Measurements from ENCODE around the gene GRPEL1.
"Not testable (repeated sequence)": the region's sequence is repeated elsewhere in the genome, so short reads cannot be mapped to it uniquely, and the experiment has no call there.

GRPEL1 gene

DNA sequence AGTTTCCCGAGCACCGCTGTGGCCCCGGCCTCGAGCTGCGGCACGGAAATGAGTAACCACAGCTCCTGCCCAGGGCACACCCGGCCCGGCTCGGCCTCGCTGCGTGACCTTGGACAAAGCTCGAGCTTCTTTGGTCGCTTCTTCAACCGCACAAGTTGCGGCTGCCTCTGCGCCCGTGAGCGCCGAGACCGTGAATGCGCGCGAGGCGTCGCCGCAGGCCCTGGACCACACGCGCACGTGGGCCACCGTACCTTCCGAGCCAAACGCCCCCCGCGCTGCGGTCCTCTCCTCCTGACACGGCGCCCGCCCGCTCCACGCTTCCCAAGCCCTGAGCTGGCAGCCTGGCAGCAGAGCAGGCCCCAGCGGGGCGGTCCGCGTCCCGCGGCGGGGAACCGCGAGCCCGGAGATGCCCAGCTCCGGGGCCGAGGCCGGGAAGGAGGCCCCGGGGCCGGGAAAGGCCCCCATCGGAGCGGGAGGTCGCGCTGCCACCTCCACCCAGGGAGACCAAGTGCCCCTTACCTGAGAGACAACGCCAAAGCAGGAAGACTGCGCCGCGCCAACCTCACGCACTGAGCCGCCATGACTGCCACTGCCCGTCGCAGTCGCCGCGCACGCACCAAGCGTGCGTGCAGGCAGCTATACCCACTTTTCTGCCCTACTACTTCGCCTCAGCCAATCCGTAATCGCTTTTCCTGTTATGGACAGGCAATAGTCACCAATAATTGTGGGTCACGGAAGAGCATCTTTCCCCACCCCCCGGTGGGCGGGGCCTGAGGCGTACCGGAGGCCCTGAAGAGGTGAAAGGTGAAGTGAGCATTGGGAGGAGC lies at the start of gene GRPEL1:
Gene GRPEL1 (minus strand): TSS at position 613 of the 827 bp plus-strand sequence. CDS start 32 bp downstream, at position 581.
- peak; percentile 100 for DNase-seq (ENCODE audit: low read depth in 2 of 2)

DNA sequence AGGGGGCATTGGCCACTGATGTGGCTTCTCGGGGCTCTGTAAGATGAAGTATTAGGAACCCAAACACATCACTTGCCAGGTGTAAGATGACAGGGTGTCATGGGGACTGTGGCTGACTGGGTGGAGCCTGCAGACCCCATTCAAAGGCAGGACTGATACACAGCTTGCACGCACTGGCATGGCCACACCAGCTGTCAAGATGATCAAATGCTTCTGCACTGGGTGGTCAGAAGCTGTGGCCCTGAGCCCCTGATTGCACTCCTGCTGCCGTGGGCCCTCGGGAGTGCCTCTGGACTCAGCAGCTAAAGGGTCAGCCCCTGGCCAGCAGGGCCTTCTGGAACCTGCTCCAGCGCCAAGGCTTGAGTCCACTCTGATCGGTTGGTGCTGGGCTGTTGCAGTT lies 48.8 kb upstream of the GRPEL1 start:
- DNase-seq (ENCODE audit: low read depth in 2 of 2) = no peak

DNA sequence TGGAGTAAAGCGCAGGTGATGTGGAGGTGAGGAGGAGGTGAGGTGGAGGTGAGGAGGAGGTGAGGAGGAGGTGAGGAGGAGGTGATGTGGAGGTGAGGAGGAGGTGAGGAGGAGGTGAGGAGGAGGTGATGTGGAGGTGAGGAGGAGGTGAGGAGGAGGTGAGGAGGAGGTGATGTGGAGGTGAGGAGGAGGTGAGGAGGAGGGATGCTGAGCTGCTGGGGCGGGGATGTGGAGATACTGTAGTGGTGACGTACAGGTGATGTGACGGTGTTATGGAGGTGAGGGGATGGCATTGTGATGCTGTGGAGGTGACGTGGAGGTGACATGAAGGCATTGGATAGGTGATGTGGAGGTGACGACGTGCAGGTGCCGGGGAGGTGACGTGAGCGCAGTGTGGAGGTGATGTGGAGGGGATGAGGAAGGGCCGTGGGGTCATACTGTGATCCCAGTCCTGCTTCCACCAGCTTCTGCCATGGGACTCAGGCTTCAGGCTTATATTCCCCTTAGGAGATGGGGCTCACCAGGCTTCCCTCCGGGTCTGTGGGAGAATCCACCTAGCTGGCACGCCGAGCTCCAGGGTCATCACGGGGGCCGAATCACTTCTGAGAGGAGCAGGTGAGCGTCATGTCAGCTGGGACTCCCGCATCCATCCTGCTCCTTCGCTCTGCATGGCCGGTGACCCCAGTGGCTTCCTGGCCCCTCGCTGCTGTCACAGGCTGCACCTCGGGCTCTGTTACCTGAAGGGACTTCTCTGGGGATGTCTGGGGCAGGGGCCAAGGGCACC lies 47.9 kb upstream of the GRPEL1 start:
- DNase-seq (ENCODE audit: low read depth in 2 of 2) = no peak

GRCh38 chr4:7112656-7113055 lies 44.8 kb upstream of the GRPEL1 start:
- DNase-seq (ENCODE audit: low read depth in 2 of 2) = no peak

DNA sequence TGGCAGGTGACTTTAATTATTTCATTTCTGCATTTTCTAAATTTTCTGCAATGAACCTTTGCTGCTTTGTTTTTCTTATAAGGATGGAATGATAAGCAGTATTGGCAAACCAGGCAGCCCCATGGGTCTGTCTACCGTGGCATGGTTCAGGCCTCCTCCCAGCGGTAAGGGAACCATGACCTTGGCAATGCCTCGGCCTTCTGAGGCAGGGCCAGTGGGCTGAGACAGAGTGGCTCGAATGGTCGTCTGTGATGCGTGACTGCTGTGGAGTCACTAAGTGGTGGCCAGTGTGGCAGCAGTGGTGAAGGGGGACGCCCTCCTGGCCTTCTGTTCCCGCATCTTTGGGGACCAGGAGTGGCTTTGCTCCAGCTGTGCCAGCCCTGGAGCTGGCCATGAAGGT lies 43.6 kb upstream of the GRPEL1 start:
- no peak for DNase-seq (ENCODE audit: low read depth in 2 of 2)

DNA sequence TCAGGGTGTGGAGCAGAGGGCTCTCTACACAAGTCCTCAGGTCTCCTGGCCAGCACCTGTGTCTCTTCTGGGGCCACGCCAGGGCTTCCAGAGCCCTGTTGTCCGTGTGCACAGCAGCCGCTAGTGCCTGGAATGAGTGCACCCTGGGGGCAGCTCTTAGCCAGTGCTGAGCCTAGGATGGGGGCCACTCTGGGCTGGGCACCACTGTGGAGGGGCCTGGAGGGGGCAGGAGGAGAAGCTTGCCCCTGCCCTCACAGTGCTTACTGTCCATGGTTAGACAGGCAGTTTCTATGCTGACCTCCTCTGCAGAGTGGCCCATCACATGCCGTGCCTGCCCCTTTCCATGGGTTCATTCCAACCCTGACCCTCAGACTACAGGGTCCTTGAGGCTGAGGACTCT lies 42.7 kb upstream of the GRPEL1 start:
- DNase-seq (ENCODE audit: low read depth in 2 of 2) = no peak

GRCh38 chr4:7109169-7109568 lies 41.3 kb upstream of the GRPEL1 start:
- DNase-seq (ENCODE audit: low read depth in 2 of 2) = no peak

- DNase-seq (ENCODE audit: low read depth in 2 of 2) = no peak
Observed at GRCh38 chr4:7108660-7109059, 40.8 kb upstream of the GRPEL1 start.

GRCh38 chr4:7108046-7108625 lies 40.3 kb upstream of the GRPEL1 start:
- DNase-seq (ENCODE audit: low read depth in 2 of 2) = no peak

- no peak for DNase-seq (ENCODE audit: low read depth in 2 of 2)
Observed at GRCh38 chr4:7107166-7107905, 39.5 kb upstream of the GRPEL1 start.

GRCh38 chr4:7105276-7105675 lies 37.4 kb upstream of the GRPEL1 start:
- DNase-seq (ENCODE audit: low read depth in 2 of 2) = no peak

- no peak for DNase-seq (ENCODE audit: low read depth in 2 of 2)
Observed at GRCh38 chr4:7104366-7105031, 36.6 kb upstream of the GRPEL1 start.

DNA sequence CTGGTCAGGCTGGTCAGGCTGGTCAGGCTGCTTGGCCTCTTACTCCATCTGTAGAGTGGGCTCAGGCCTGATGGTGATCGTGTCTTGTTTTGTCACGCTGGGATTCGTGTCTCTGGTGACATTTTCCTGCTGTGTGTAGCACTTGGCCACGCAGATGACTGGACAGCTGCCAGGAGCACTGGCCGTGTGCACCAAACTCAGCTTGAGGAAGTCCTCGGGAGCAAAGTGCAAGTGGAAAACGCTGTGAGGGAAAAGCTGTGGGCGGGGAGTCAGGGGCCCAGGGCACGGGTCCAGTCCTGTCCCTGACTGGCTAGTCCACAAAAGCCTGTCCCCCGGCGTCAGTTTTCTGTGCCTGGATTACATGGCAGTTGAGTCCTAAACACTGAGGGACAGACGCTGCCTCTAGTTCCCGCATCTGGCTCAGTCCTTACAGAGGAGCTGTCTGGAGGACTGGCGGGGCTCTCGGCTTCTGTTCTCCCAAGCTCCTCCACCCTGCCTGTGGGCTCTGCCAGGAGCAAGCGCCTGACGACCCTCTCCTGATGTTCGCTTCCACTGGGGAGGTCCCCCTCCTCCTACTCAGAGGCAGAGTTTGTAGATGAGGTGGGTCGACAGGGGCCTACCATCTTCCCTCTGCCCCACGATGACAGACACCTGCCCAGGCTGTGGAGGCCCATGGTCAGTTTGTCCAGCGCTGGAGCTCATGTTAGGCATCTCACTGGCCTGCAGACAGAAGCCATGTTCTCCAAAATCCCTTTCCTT lies 35.9 kb upstream of the GRPEL1 start:
- DNase-seq (ENCODE audit: low read depth in 2 of 2) = no peak

DNA sequence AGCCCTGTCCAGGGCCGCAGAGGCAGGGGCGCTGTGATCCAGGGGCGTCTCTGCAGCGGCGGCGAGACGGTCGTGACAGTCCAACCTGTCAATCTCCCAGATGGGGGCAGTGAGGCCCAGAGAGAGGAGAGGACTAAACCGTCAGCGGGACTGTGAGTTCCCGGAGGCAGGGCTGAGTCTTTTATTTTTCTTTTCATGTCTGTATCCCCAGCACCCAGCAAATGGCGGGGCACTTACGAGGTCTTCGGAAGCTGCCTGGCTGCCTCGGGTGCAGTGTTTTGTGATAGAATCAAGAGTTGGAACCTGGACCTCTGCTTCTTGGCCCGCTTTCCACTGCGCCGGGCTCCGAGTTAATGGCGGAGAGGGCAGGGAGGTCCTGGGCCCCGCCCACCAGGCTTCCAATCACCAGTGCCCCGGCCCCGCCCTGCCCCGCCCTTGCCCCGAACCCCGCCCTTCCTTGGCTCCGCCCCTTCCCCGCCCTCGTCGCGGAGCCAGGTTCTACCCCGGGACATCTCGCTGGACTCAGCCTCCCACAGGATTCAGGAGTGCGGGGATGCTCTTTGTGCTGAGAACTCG lies 35.3 kb upstream of the GRPEL1 start:
- DNase-seq (ENCODE audit: low read depth in 2 of 2) = peak; percentile 70 to 83

DNA sequence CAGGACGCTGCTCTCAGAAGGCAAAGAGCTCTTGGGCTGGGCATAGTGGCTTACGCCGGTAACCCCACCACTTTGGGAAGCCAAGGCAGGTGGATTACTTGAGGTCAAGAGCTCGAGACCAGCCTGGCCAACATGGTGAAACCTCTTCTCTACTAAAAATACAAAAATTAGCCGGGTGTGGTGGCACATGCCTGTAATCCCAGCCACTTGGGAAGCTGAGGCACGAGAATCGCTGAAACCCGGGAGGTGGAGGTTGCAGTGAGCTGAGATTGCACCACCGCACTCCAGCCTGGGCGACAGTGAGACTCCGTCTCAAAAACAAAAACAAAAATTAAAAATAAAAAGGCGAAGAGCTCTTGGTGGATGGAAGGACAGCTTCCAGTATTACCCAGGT lies 34.6 kb upstream of the GRPEL1 start:
- DNase-seq (ENCODE audit: low read depth in 2 of 2) = not testable (repeated sequence)

DNA sequence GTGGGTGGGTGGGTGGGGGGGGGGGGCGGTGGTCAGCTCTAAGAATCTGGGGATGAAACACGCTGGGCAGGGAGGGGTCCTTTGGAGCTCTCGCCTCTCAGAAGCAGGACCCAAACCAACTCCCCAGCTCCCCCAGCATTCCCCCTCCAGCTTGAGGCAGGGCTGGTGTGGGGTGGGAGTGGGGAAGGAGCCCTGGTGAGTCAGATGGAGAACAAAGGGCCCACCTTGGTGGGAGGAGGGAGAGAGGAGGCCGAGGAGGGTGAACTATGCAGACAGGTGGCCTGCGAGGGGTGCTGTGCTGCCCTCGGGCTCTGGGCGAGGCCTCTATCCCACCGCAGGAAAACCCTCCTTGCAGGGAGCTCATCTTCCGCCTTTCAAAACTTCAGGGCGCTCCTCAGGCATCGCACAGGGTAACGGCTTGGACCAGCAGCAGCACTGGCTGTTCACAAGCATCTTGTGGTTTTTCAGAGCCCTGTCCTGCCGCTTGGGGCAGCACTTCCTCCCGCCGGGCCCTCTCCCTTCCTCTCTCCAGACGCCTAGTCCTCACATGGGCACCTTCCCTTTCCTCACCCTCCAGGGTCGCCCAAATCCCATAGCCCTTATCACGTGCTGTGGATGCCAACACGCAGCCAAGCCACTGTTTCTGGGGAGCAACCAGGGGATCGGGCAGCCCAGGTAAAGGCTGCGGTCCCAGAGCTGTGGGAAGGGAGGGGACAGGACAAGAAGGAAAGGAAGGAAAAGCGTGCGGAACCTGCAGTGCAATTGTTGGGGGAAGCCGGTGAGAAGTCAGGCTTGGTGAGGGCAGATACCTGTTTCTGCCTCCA lies 34.0 kb upstream of the GRPEL1 start:
- DNase-seq (ENCODE audit: low read depth in 2 of 2) = peak; percentile 25 to 40

DNA sequence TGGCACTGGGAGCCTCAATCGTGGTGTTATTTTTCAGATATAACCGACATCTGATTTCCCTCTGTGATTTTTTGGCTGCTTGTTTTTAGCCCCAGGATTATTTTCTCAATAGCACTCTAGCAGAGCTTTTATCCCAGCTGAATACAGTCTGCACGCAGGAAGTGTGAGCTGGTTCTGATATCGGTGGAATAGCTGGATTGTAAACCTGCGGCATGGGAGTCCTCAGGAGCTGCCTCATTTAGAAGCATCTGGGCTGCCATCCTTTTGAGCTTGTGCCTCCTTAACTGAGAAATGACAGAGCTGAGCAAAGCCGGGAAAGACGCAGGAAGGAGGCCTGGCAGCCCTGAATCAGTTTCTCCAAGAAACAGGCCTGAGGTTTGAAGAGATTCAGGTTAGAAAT lies 28.4 kb upstream of the GRPEL1 start:
- DNase-seq (ENCODE audit: low read depth in 2 of 2) = no peak

DNA sequence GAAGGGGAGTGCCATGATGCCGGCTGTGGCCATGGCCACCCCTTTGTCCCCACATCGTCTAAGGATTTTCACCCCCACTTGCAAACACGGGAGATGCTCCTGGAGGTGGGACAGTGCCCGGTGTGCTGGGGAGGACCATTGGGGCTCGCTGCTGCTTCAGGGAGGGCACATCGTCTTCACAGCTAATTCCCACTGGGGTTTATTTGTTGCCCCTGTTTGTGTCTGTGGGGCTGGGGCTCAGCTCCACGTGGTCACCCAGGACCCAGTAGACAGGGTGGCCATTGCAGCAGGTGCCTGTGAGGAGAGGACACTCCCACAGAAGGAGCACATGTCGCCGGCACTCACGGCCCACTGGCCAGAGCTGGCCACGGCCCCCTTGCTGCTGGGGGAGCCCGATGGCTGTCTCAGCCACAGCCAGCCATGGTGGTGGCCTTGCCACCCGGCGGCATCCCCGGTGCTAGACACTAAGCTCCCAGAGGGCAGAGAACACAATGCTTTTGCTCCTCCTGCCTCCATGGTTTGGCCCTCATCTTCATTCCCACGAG lies 27.8 kb upstream of the GRPEL1 start:
- DNase-seq (ENCODE audit: low read depth in 2 of 2) = no peak

GRCh38 chr4:7094916-7095315 lies 27.1 kb upstream of the GRPEL1 start:
- DNase-seq (ENCODE audit: low read depth in 2 of 2) = no peak

Measured in stimulated activated CD4-positive, alpha-beta T cell treated with anti-CD3 and anti-CD28 coated beads, Interleukin-1b, Interleukin-23, amount 100 ng/mL, for 4 hours (primary cell).